NB4 (cell line): Measurements from ENCODE around the gene THBS3.
A peak's percentile ranks its signal among the peaks of the same experiment; 100 is the strongest.
"Not testable (repeated sequence)": the region's sequence is repeated elsewhere in the genome, so short reads cannot be mapped to it uniquely, and the experiment has no call there.

ENCODE experiments used
- DNase-seq: peaks from one replicate; pipeline ENCODE4 v3.0.0; 2010; ENCODE audit warnings: low read depth
- H3K4me3 ChIP-seq: one replicate; pipeline ENCODE4 v1.5.1; 2011; ENCODE audit warnings: mild to moderate bottlenecking, low read depth, low read length, moderate library complexity
- MYC ChIP-seq: IDR thresholded peaks from 2 replicates; pipeline ENCODE4 v1.6.1; 2011; ENCODE audit warnings: low read depth, low read length
- POLR2A ChIP-seq: IDR thresholded peaks from 2 replicates; pipeline ENCODE4 v1.6.1; 2011; ENCODE audit warnings: mild to moderate bottlenecking; ENCODE audit not compliant: insufficient read length; ENCODE audit errors: extremely low read depth
- TF ChIP-seq, protein P1 (sequence below): IDR thresholded peaks from 2 replicates; pipeline ENCODE4 v1.6.1; 2011; ENCODE audit warnings: low read depth, low read length
- TF ChIP-seq, protein P2 (sequence below): IDR thresholded peaks from one replicate; pipeline ENCODE4 v1.5.1; 2012; ENCODE audit warnings: low read depth, low read length

Gene THBS3

DNA sequence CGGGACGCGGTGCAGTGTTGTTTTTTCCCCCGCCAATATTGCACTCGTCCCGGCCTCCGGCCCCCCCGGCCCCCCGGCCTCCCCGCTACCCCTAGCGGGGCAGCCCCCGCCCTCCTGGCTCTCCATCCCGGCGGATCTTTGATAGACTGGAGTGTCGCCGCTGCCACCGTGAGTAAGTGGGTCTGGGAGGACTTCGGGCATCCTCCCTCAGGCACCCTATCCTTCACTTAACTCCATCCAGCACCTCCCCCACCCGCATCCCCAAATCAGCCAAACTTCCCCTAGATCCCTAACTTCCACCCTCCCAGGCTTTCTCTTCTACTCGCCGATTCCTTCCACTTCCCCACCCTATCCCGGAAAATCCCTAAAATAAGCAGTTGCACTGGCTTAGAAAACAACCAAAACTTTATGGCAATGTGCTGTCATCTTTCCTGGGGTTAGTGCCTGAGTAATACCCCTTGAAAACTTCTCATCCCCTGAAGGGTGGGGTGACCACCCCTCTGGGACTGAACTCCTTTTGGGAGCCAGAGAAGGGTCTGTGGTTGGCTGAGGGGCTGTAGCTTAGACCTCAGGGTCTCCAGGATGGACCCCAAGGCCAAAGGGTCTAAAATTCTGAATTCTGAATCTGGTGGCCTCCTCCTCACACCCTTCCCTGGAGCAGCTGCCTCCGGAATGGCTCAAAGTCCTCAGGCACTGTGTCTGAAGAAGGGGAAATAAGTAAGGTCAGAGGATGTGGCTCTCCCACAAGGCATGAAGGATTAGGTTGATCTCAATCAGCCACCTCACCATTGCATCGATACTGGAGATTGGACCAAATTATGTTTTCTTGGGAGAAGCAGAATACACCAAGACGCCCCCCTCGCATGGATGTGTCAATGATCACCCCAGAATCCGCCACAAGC is 12.2 kb downstream of the THBS3 start:
- H3K4me3 ChIP-seq: no peak overlapping the region
- TF ChIP-seq POLR2A (no peak), MYC (no peak)
- TF ChIP-seq, protein P1, sequence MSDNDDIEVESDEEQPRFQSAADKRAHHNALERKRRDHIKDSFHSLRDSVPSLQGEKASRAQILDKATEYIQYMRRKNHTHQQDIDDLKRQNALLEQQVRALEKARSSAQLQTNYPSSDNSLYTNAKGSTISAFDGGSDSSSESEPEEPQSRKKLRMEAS: no peak
- TF ChIP-seq, protein P2, sequence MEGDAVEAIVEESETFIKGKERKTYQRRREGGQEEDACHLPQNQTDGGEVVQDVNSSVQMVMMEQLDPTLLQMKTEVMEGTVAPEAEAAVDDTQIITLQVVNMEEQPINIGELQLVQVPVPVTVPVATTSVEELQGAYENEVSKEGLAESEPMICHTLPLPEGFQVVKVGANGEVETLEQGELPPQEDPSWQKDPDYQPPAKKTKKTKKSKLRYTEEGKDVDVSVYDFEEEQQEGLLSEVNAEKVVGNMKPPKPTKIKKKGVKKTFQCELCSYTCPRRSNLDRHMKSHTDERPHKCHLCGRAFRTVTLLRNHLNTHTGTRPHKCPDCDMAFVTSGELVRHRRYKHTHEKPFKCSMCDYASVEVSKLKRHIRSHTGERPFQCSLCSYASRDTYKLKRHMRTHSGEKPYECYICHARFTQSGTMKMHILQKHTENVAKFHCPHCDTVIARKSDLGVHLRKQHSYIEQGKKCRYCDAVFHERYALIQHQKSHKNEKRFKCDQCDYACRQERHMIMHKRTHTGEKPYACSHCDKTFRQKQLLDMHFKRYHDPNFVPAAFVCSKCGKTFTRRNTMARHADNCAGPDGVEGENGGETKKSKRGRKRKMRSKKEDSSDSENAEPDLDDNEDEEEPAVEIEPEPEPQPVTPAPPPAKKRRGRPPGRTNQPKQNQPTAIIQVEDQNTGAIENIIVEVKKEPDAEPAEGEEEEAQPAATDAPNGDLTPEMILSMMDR: no peak
- no peak for DNase-seq

DNA sequence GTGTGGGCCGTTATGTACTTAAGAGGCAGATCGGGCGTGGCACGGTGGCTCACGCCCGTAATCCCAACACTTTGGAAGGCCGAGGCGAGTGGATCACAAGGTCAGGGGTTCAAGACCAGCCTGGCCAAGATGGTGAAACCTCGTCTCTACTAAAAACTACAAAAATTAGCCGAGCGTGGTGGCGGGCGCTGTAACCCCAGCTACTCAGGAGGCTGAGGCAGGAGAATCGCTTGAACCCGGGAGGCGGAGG is 13.8 kb downstream of the THBS3 start:
- DNase-seq: not testable (repeated sequence)
- peak overlapping the region; percentile 60 for H3K4me3 ChIP-seq

DNA sequence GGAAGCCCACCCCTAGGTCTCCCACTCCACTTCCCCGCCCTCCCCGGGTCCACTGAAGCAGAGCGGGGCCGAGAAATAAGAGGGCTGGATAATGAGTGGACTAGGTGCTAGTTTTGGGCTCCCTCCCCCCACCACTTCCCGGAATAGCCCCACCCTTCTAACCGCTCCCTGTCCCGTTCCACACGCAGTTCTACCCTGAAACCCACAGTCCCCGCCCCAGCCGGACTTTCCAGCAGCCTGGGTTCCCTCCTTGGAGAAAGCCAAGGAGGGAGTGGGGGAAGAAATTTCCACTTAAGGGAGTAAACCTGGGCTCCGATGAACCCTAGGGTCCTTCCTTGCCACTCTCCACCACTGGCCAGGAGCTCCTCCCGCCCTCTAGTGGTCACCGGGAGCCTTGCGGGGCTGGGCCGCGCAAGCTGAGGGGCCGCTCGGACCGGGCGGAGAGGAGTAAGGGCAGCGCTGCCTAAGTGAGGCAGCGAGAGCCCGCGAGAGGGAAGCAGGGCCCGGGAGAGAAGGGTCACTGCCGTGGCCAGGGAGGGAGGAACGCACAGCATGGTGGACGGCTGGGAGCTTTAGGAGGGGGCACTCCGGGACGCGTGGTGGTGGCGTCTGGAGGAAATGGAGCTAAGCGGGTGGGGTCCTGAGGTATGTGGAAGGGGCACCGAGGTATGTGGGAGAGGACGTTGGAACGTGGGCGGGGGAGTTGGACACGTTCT is 14.3 kb downstream of the THBS3 start:
- TF ChIP-seq, protein P2: peak; percentile 93
- TF ChIP-seq MYC: no peak; the same call in none of the 2 replicates
- peak; percentile 47 for TF ChIP-seq POLR2A
- DNase-seq: peak; percentile 91
- peak overlapping the region; percentile 60 for H3K4me3 ChIP-seq

DNA sequence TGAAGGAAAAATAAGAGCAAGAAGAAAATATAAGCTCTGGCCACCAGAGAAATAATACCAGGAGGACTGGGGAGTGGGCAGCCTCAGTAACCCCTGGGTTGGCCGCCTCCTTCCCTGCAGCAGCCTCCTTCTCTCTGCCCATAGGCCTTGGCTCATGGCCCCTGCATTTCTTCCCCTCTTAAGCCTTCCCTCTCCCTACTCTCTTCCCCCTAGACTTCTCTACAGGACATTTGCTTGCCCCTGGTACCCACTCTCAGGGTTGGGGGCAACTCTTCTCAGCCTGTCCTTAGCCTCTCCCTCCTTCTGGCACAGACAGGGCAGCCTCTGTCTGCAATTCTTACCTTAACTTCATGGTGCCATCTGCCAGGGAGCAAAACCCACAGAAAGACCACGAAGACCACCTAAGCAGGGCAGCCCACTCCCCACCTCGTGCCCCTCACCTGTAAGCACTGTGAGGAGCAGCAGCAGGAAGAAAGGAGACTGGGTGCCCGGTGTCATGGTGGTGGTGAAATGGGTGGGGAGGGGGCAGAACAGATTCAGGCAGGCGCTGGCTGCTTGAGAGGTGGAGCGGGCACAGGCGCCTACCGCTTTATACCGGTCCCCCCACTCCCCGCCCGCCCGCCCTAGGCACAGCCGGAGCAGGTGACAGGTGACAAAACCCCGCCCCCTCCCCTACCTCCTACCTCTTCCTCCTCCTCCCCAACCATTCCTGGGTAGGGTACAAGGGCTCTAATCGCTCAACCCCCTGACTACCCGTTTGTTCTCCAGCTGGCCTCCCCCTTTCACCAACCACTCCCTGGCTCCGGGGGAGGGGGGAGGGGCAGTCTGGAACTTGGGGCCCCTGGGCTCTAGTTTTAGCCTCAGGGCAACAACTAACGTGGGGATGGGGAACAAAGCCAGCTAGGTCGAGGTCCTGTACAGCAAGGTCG is 15.1 kb downstream of the THBS3 start:
- peak overlapping the region; percentile 60 for H3K4me3 ChIP-seq
- DNase-seq: peak; percentile 50
- no peak; the same call in 1 of the 2 replicates for TF ChIP-seq MYC
- TF ChIP-seq POLR2A: no peak
- TF ChIP-seq, protein P1: no peak
- TF ChIP-seq, protein P2: no peak

DNA sequence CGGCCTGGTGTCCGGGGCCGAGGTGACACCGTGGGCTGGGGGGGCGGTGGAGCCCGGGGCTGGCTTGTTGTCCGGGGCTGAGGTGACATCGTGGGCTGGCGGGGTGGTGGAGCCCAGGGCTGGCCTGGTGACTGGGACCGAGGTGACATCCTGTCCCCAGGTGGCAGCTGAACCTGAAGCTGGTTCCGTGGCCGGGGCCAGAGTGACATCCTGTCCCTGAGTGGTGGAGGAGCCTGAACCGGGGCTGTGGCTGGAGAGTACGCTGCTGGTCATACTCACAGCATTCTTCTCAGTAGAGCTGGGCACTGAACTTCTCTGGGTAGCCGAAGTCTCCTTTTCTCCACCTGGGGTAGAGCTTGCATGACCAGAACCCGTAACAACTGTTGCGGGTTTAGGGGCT is 15.8 kb downstream of the THBS3 start:
- TF ChIP-seq, protein P1: no peak
- TF ChIP-seq, protein P2: no peak
- no peak for TF ChIP-seq MYC
- TF ChIP-seq POLR2A: no peak
- H3K4me3 ChIP-seq: no peak overlapping the region
- DNase-seq: no peak

DNA sequence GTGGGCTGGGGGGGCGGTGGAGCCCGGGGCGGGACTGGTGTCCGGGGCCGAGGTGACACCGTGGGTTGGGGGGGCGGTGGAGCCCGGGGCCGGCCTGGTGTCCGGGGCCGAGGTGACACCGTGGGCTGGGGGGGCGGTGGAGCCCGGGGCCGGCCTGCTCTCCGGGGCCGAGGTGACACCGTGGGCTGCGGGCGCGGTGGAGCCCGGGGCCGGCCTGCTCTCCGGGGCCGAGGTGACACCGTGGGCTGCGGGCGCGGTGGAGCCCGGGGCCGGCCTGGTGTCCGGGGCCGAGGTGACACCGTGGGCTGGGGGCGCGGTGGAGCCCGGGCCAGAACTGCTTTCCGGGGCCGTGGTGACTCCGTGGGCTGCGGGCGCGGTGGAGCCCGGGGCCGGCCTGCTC is 17.8 kb downstream of the THBS3 start:
- DNase-seq: not testable (repeated sequence)

More for the DNA sequence above, 17.8 kb downstream of the THBS3 start:
- H3K4me3 ChIP-seq: not testable (repeated sequence)
